GM18951 (cell line): ENCODE measurements around the gene MORC3.
"Not testable (repeated sequence)": the region's sequence is repeated elsewhere in the genome, so short reads cannot be mapped to it uniquely, and the experiment has no call there.

ENCODE experiments used
- POLR2A ChIP-seq: IDR thresholded peaks from 4 replicates; pipeline ENCODE4 v1.6.1; 2011; ENCODE audit warnings: mild to moderate bottlenecking; ENCODE audit not compliant: insufficient read length, insufficient read depth; ENCODE audit errors: extremely low read depth
- in situ Hi-C: fragments of 300-500 bp; cut with MboI; formaldehyde crosslinking; loops from one replicate; pipeline ENCODE4 v1.12.0; 2022; ENCODE audit warnings: low sequenced_read_pairs, mixed read lengths, inconsistent platforms; ENCODE audit not compliant: unreplicated experiment

MORC3 gene

DNA sequence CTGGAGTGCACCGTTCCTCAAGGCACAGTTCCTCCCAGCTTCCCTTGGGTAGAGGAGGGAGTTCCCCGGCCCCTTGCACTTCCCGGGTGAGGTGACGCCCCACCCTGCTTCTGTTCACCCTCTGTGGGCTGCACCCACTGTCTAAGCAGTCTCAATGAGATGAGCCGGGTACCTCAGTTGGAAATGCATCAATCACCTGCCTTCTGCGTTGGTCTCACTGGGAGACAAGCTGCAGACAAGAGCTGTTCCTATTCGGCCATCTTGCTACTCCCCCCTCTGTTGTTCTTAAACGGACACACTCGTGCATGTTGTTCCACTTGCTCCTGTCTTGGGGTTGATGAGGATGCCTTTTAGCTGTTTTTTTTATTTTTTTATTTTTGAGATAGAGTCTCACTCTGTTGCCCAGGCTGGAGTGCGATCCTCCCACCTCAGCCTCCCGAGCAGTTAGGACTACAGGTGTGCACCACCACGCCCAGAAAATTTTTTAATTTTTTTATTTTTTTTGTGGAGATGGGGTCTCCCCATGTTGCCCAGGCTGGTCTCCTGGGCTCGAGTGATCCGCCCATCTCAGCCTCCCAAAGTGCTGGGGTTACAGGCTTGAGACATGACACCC lies 3.0 kb upstream of the MORC3 start:
- TF ChIP-seq POLR2A = no peak
- in situ Hi-C loops = no loop called here

DNA sequence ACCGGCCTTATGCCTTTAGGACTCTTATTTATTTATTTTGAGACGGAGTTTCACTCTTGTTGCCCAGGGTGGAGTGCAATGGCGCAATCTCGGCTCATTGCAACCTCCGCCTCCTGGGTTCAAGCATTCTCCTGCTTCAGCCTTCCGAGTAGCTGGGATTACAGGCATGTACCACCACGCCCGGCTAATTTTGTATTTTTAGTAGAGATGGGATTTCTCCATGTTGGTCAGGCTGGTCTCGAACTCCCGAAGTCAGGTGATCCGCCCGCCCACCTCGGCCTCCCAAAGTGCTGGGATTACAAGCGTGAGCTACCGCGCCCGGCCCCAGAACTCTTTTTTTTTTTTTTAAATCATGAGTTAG lies 611 bp upstream of the MORC3 start:
- in situ Hi-C loops = not testable (repeated sequence)

GRCh38 chr21:36320421-36321324 lies 676 bp downstream of the MORC3 start:
- in situ Hi-C loops = no loop called here
- TF ChIP-seq POLR2A = no peak

GRCh38 chr21:36321325-36322082 lies 1.5 kb downstream of the MORC3 start:
- in situ Hi-C loops = no loop called here
- TF ChIP-seq POLR2A = no peak

GRCh38 chr21:36322083-36322424 lies 2.1 kb downstream of the MORC3 start:
- in situ Hi-C loops = no loop called here
- TF ChIP-seq POLR2A = no peak

DNA sequence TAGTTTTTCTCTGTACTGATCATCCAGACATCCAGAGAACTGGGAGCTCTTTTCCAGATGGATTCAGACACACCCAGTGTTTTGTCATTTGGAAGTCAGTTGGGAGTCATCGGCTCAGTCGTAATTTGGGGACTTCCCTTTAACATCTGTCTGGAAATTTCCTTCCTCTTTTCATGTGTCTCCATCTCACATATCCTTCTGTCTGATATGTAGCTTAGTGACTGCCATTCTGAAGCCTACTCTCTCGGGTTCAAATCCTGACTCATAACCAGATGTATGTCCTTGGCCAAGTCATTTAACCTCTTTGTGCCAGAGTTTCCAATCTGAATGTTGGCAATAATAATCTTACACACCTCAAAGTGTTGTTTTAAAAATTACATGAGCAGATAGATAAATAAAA lies 3.0 kb downstream of the MORC3 start:
- TF ChIP-seq POLR2A = no peak
- in situ Hi-C loops = no loop called here

DNA sequence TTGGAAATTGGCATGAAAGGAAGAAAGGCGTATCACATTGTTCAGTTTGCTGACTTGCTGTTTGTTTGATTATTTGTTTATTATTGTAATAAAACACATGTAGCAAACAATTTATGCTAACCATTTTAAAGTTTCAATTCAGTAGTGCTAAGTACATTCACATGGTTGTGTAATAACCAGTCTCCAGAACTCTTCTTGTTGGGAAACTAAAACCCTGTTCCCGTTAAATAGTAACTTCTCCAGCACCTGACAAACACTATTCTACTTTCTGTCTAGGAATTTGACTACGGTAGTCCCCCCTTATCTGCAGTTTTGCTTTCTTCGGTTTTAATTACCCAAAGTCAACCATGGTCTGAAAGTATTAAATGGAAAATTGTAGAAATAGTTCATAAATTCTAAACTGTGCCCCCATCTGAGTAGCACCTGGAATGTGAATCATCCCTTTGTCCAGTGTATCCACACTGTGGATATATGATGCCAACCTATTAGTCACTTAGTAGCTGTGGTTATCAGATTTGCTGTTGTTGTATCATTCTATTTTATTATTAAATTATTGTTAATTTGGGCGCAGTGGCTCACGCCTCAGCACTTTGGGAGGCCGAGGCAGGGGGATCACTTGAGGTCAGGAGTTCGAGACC lies 5.5 kb downstream of the MORC3 start:
- TF ChIP-seq POLR2A = no peak
- in situ Hi-C loops = no loop called here

DNA sequence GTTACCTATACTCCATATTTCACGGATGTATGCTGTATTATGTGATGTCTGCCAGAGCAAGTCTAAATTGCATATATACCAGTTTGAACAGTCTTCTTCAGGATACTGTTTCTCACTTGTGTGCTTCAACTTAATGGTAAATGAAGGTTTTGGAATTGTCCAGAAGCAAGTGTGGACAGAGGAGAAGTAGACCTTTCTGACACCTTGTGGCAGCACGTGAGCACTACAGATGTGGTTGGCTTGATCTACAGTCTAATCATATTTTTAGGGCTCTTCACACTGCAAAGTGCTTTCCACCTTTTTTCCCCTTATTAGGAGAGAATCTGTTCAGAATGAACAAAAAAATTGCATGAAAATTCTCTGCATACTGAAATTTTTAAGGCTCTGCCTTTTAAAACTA lies 10.9 kb downstream of the MORC3 start:
- in situ Hi-C loops = loop anchor here (5.0 kb wide), 1 partner anchor 189 kb away; no protein-coding TSS in a partner anchor
- no peak for TF ChIP-seq POLR2A

GRCh38 chr21:36337099-36337509 lies 17.1 kb downstream of the MORC3 start:
- no peak for TF ChIP-seq POLR2A
- in situ Hi-C loops = no loop called here

DNA sequence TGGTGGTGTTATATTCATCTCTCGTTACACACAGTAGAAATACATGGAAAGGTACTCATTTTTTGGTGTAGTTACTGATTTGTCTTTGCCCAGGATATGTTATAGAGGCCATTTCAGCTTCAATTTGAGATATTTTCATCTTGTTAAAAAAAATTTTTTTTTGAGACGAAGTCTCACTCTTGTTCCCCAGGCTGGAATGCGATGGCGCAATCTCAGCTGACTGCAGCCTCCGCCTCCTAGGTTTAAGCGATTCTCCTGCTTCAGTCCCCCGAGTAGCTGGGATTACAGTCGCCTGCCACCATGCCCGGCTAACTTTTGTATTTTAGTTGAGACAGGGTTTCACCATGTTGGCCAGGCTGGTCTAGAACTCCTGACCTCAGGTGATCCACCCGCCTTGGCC lies 19.0 kb downstream of the MORC3 start:
- in situ Hi-C loops = no loop called here
- no peak for TF ChIP-seq POLR2A

DNA sequence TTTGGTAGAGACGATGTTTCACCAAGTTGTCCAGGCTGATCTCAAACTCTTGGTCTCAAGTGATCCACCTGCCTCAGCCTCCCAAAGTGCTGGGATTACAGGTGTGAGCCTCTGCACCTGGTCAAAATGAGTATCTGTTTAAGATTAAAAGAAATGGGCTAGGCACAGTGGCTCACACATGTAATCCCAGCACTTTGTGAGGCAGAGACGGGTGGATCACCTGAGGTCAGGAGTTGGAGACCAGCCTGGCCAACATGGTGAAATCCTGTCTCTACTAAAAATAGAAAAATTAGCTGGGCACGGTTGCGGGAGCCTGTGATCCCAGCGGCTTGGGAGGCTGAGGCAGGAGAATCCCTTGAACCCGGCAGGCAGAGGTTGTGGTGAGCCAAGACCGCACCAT lies 22.6 kb downstream of the MORC3 start:
- in situ Hi-C loops = not testable (repeated sequence)

DNA sequence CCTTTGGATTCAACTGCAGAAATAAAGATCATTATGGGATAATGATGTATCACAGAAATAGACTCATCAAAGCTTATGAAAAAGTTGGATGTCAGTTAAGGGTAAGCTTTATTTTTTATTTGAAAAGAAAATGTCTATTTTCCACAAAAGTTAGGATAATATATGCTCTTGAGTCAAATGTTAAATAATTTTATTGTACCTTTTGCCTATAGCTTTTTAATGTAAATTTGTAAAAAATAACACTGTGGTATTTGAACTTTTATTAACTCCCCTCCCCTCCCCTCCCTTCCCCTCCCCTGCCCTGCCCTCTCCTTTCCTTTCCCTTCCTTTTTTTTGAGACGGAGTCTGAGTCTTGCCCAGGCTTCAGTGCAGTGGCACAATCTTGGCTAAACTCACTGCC lies 24.9 kb downstream of the MORC3 start:
- TF ChIP-seq POLR2A = no peak
- in situ Hi-C loops = no loop called here

GRCh38 chr21:36347278-36347961 lies 27.4 kb downstream of the MORC3 start:
- in situ Hi-C loops = no loop called here
- TF ChIP-seq POLR2A = no peak
